Transverse colon (tissue), 4 donors: Measurements from ENCODE around the gene SH2D4B. TPM values are rescaled to one million over a fixed set of nuclear protein-coding genes. Genes with fewer than 3 reads are reported as not detected.
A peak's percentile ranks its signal among the peaks of the same experiment; 100 is the strongest.

Experiments used
- DNase-seq: peaks from one replicate; pipeline ENCODE4 v3.0.0-alpha.2; 2019
- H3K27ac ChIP-seq, 4 donors: fragments of 200-600 bp; sonication (generic); 2 replicates each; pipeline ENCODE4 v1.5.1; 2016 to 2018; ENCODE audit warnings: inconsistent platforms in 4 of 4
- H3K27me3 ChIP-seq: fragments of 200-600 bp; sonication (generic); 2 replicates; pipeline ENCODE4 v1.5.1; 2017; ENCODE audit warnings: inconsistent platforms
- H3K36me3 ChIP-seq, 4 donors: fragments of 200-600 bp; sonication (generic); 2 replicates each; pipeline ENCODE4 v1.5.1; 2017 to 2019; ENCODE audit warnings: inconsistent platforms in 4 of 4
- H3K4me1 ChIP-seq, 4 donors: fragments of 200-600 bp; sonication (generic); 2 replicates each; pipeline ENCODE4 v1.5.1; 2017 to 2020; ENCODE audit warnings: inconsistent platforms in 4 of 4
- H3K4me3 ChIP-seq, 4 donors: fragments of 200-600 bp; sonication (generic); 1 replicate in 1 of 4; 2 replicates in 3 of 4; pipeline versions ENCODE4 v1.5.1 to v1.6.1; 2017 to 2019; ENCODE audit warnings: inconsistent platforms in 4 of 4
- H3K9me3 ChIP-seq, 2 donors: fragments of 200-600 bp; sonication (generic); 2 replicates each; pipeline ENCODE4 v1.5.1; 2017 to 2019; ENCODE audit warnings: inconsistent platforms in 2 of 2
- EP300 ChIP-seq: sonication (generic); formaldehyde crosslinking; IDR thresholded peaks from one replicate; pipeline ENCODE4 v1.6.1; 2017; ENCODE audit warnings: antibody characterized with exemption, low read depth
- POLR2A ChIP-seq: fragments of 450-650 bp; IDR thresholded peaks from one replicate; pipeline ENCODE4 v1.6.1; 2016; ENCODE audit warnings: antibody characterized with exemption, mild to moderate bottlenecking, moderate library complexity
- POLR2AphosphoS5 ChIP-seq, 3 donors: sonication (generic); formaldehyde crosslinking; IDR thresholded peaks; one replicate each; pipeline ENCODE4 v1.6.1; 2016; ENCODE audit warnings: antibody characterized with exemption in 3 of 3
- WGBS, 2 donors: methylation state at CpG; one replicate each; pipeline ENCODE4 v1.1.5; 2018; ENCODE audit warnings: low coverage in 1 of 2; 5-methylcytosine and 5-hydroxymethylcytosine counted together
- in situ Hi-C, 4 donors: fragments of 200-750 bp; cut with MboI; loops; one replicate each; pipeline versions ENCODE4 v1.15.0 to v1.15.1; 2017; ENCODE audit warnings: low sequenced_read_pairs in 3 of 4, low pct_ligation_motif_present in 1 of 4, low pct_unique_long_range_greater_than_20kb in 1 of 4
- intact Hi-C: fragments of 100-400 bp; cut with DNase I; formaldehyde crosslinking; loops from one replicate; pipeline ENCODE4 v1.15.1; 2023; ENCODE audit warnings: low total_unique reads
- total RNA-seq, 4 donors: library from RNA; depleted of rRNA; stranded (reverse); fragments of >200 nt; gene quantifications; one replicate each; pipeline ENCODE4 v1.1.0, GENCODE V29; 2016
- TF ChIP-seq, protein P1 (sequence below), 5 experiments: fragments of 200-600 bp in 3 of 5; fragments of 450-650 bp in 2 of 5; sonication (generic) in 3 of 5; IDR thresholded peaks; 1 replicate in 2 of 5; 2 replicates in 3 of 5; pipeline ENCODE4 v1.5.1; 2016 to 2017; ENCODE audit warnings: antibody characterized with exemption in 5 of 5, inconsistent platforms in 3 of 5, mild to moderate bottlenecking in 2 of 5, moderate library complexity in 1 of 5

The SH2D4B gene
- total RNA-seq, 4 donors from 2014 or later = 0.32 TPM; not detected in 3

DNA sequence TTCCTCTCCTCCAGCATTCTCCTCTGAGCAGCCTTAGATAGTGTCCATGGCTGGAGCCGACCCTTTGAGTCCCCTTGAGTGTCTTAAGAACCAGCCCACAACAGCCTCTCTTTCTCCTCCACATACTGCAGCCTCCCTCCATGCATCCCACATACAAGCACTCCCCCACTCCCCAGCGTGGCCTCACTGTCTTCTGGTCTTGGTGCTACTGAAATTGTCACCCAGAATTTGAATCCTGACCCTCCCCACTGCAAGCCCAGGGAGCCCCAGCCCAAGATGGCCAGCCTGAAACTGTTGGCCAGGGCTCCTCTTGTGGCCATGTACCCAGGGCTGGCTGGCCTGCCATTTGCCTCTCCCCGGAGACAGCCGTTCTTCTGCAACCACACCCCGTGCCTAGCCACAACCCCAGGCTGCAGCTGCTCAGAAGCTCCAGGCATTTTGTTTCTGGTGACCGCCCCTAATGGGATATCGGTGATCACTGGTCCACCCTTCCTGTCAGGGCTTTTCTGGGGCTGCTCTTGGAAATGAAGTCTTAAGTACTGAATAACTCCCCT is 18.8 kb upstream of the SH2D4B start:
- H3K36me3 ChIP-seq = peaks cover 0 to 44% (median 21%) of the 10 kb centered on the region in 4 donors
- TF ChIP-seq EP300 (no peak), POLR2A (no peak), POLR2AphosphoS5 (IDR thresholded peaks at IDR 0.05) (no peak)
- TF ChIP-seq, protein P1, sequence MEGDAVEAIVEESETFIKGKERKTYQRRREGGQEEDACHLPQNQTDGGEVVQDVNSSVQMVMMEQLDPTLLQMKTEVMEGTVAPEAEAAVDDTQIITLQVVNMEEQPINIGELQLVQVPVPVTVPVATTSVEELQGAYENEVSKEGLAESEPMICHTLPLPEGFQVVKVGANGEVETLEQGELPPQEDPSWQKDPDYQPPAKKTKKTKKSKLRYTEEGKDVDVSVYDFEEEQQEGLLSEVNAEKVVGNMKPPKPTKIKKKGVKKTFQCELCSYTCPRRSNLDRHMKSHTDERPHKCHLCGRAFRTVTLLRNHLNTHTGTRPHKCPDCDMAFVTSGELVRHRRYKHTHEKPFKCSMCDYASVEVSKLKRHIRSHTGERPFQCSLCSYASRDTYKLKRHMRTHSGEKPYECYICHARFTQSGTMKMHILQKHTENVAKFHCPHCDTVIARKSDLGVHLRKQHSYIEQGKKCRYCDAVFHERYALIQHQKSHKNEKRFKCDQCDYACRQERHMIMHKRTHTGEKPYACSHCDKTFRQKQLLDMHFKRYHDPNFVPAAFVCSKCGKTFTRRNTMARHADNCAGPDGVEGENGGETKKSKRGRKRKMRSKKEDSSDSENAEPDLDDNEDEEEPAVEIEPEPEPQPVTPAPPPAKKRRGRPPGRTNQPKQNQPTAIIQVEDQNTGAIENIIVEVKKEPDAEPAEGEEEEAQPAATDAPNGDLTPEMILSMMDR (IDR thresholded peaks at IDR 0.05) = no peak
- no peaks in the 10 kb centered on the region for H3K9me3 ChIP-seq
- no peak overlapping the region for H3K4me3 ChIP-seq
- intact Hi-C loops = no loop called here
- H3K27me3 ChIP-seq = no peaks in the 10 kb centered on the region
- no peaks in the 10 kb centered on the region for H3K4me1 ChIP-seq
- DNase-seq = no peak
- WGBS, 2 donors = 67% methylated on average over 7 of the region's 7 CpGs; no CpG with 5 or more reads in 1 of the 2 donors
- in situ Hi-C loops = no loop called here
- H3K27ac ChIP-seq = no peak overlapping the region

DNA sequence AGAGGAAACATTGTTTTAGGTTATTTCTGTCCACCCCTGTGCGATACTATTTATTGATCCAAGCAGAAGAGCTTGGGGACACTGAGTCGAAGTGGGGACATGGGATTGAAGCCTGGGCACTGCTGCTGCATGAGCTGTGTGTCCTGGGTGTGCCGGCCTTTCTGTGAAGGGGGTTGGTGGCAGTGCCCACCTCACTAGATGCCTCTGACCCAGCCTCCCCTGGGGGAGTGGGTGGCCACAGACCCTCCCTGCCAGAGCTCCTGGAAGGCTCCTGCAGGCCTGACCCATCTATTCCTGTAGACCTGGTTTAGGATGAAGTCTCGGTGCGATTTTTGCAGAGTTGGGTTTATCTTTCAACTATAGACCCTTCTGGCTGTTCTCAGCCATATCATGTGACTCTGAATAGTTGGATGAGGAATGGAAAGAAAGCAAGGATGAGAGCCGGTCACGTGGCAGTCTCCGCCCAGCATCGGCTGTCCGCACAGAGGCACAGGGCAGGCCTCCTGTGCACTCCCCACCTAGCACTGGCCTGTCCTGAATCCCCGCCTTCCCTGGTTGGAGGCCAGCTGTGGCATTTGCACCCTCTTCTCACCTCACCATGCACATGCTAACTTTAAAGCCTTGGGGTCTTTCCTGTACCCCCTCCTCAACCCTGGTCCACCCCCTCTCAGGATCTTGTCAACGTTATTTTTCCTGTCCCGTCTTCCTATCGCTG is 17.6 kb upstream of the SH2D4B start:
- in situ Hi-C loops = no loop called here
- H3K9me3 ChIP-seq = no peaks in the 10 kb centered on the region
- H3K4me3 ChIP-seq = no peak overlapping the region
- no peaks in the 10 kb centered on the region for H3K4me1 ChIP-seq
- DNase-seq = no peak
- no peaks in the 10 kb centered on the region for H3K27me3 ChIP-seq
- WGBS, 2 donors = 89 to 92% methylated on average over 6 to 14 of the region's 14 CpGs
- peaks cover 0 to 34% (median 15%) of the 10 kb centered on the region in 4 donors for H3K36me3 ChIP-seq
- no peak for TF ChIP-seq POLR2A
- TF ChIP-seq, protein P1 (IDR thresholded peaks at IDR 0.05) = no peak
- TF ChIP-seq POLR2AphosphoS5 (IDR thresholded peaks at IDR 0.05) = no peak
- no peak overlapping the region for H3K27ac ChIP-seq
- intact Hi-C loops = no loop called here

DNA sequence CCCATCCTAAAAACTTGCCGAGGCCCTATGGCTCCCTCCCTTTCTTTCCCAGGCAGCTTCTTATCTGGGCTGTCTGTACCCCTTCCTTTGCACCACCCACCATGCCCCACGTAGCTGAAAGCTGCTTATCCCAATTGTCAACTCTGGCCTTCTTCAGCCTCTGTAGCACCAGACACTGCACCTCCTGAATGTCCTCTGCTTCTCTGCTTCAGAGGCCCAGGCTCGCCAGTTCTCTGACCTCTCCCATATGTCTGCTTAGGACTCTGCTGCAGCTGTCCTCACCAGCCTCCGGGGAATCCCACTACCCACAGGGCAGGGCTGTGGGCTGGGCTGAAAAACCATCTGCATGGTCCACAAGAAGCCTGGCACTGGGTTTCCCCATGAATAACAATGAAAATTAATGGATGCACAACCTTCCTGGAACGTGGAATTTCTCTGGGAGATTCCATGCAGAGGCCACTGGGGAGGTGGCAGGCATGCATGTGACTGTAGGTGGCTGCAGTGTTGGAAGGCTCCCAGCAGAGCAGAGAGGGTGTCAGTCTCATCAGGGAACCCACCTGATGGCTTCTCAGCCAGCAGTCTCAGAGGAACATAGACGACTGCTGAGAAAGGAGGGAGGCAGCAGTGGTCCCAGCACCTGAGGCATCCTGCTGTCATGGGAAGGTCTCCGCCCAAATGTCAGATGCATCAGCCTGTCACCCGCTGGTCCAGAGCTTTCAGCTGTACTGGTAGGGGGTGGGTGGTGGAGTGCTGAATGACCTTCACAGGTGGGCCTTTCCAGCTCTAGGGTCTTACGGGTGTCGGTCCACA is 16.8 kb upstream of the SH2D4B start:
- in situ Hi-C loops = no loop called here
- Histone ChIP-seq H3K9me3 (no peaks in the 10 kb centered on the region), H3K36me3 (peaks cover 0 to 26% (median 9%) of the 10 kb centered on the region in 4 donors), H3K4me1 (peaks cover 0 to 1% (median 0%) of the 10 kb centered on the region in 4 donors), H3K4me3 (no peak overlapping the region), H3K27me3 (no peaks in the 10 kb centered on the region), H3K27ac (no peak overlapping the region)
- no peak for DNase-seq
- intact Hi-C loops = no loop called here
- WGBS, 2 donors = 89 to 100% methylated on average over 1 to 8 of the region's 10 CpGs
- TF ChIP-seq, protein P1 (IDR thresholded peaks at IDR 0.05) = no peak
- TF ChIP-seq POLR2A (no peak), EP300 (no peak), POLR2AphosphoS5 (IDR thresholded peaks at IDR 0.05) (no peak)

DNA sequence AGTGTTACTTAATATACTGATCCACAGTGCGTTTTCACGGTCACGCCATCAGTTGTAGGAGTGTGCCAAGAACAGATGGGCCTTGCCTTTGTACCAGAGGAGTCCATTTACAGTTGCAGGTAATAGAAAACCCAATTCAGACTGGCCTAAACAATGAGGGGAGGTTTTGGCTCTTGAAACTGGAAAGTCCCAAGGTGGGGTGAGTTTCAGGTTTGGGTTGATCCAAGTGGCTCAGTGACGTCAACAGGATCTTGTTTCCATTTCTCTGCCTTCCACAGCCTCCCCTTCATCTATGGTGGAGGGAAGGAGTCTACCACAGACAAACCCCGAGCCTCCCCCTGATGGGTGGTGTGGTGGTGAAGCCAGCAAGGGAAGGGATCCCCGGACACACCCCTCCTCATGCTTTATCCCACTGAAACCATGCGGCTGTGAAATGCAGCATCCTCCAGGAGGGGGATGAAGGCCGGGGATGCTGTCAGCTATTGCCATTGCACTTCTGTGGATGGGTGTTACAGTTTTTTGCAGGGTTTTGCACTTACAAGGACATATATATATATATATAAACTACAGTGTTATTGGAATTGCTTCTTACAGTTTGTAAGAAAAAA is 14.8 kb upstream of the SH2D4B start:
- H3K36me3 ChIP-seq = peaks cover 0 to 10% (median 2%) of the 10 kb centered on the region in 4 donors
- no peaks in the 10 kb centered on the region for H3K27me3 ChIP-seq
- no peak overlapping the region for H3K27ac ChIP-seq
- intact Hi-C loops (no loop called here), in situ Hi-C loops (no loop called here)
- TF ChIP-seq POLR2AphosphoS5 (IDR thresholded peaks at IDR 0.05) (peak in 1 of 3 donors; percentile 7), EP300 (no peak)
- H3K9me3 ChIP-seq = no peaks in the 10 kb centered on the region
- no peak overlapping the region for H3K4me3 ChIP-seq
- DNase-seq = no peak
- 75 to 93% methylated on average over 3 to 8 of the region's 8 CpGs for WGBS, 2 donors
- peaks cover 0 to 10% (median 1%) of the 10 kb centered on the region in 4 donors for H3K4me1 ChIP-seq
